GM18858 (cell line): ENCODE data around the gene MBTPS1.

ENCODE experiments used
- ATAC-seq: cut with Tn5 transposase; IDR thresholded peaks from one replicate; pipeline ENCODE4 v1.9.1; 2021; ENCODE audit not compliant: unreplicated experiment

Gene MBTPS1

GRCh38 chr16:84055801-84056634, 60.7 kb downstream of the MBTPS1 start:
- ATAC-seq = no peak

DNA sequence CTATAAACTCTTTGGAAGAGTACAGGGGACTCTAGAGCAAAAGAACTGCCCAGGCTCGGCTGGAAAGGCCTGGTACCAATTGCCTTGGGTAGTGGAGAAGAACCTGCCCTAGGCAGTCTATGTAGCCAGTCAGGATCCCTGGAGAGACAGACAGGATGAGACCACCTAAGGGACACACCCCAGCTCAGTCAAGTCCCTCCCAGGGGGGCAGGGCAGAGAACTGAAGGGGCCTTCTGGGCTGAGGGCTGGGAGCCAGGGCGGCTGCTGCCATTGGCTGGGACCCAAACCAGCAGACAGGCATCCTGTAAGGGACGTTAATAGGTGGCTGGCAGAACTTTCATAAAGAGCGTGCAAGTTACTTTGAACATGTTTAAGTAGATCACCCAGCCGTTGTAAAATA, 61.4 kb downstream of the MBTPS1 start:
- ATAC-seq = no peak

DNA sequence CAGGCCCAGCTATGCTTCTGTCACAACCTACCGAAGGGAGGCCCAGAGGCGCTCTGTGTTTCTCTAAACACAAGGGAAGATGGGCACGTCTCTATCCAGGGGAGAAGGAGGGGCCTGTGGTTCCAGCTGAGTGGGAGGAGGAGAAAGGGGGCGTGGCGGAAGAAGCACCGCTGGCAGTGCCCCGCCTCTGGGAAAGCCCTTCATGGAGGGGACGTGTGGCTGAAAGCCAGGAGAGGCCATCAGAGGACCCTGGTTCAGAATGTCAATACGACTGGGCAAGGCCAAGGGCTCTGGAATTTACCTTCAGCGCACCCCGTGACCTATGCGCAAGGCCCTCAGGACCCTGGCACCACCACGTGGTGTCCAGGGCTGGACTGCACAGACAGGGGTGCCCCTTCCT, 61.8 kb downstream of the MBTPS1 start:
- ATAC-seq = no peak

- no peak for ATAC-seq
Measured at GRCh38 chr16:84054271-84054670, 62.5 kb downstream of the MBTPS1 start.

GRCh38 chr16:84053237-84053636, 63.5 kb downstream of the MBTPS1 start:
- ATAC-seq = no peak

DNA sequence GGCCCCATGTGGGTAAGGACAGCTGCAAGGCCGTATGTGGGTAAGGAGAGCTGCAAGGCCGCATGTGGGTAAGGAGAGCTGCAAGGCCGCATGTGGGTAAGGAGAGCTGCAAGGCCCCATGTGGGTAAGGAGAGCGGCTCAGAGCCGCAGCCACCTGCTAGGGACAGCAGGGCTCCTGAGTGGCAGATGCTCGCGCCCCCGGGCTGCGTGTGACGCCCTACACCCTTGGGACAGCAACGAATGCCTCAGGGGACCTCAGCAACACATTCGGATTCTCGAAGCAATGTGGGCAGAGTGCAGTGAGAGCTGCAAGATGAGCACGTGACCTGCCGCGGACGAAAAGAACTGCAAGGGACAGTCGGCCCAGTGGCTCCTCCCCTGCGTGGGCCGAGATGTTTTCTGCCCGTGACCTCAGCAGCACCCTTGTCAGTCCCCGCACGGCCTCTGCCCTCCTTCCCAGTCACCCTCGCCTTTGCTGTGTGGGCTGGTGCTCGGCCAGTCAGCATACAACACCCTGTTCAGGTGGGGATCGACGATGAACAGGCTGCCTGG, 64.6 kb downstream of the MBTPS1 start:
- ATAC-seq = no peak

- ATAC-seq = no peak
Measured at GRCh38 chr16:84050316-84050715, 66.4 kb downstream of the MBTPS1 start.

DNA sequence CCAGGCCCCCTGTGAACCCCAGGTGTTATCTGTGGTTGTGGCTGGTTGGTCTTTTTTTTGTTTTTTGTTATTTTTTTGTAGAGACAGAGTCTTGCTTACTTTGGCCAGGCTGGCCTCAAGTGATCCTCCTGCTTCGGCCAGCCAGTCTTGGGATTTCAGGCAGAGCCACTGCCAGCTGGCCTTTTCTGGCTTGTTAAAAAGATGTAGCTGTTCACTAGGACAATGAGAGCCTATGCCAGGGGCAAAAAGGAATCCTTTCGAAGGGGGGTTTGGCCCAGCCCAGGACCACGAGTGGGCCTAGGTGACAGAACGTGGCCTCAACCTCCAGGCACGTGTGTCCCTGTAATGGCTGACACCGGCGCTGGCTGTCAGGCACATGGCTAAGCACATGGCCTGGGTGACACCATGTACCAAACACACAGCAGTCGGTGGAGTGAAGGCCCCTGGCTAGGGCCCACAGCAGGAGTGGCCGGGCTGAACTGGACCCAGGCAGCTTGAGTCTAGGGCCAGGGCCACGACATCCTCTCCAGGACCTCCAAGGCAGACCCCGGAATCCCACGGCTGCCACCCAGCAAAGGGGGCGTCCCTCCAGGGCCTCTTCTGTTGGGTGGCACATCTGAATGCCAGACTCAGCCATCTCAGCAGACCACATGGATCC, 67.2 kb downstream of the MBTPS1 start:
- ATAC-seq = no peak

DNA sequence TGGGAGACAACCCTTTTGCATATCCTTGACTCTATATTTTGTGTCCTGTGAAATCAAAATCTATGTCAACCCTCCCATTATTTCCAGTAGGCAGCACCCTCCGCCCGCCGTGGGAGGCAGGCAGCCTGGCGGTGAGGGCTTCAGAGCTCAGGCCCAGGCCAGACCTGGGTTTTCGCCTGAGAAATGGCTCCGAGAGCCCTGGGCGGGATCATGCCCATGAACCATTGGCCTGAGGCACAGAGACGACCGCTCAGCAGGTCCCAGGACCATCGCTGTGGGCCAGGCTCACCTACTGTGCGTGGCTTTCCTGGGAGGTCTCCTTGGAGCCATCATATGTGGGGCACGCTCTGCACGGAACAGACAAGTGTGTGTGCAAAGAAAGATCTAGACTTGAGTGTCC, 67.9 kb downstream of the MBTPS1 start:
- ATAC-seq = no peak

DNA sequence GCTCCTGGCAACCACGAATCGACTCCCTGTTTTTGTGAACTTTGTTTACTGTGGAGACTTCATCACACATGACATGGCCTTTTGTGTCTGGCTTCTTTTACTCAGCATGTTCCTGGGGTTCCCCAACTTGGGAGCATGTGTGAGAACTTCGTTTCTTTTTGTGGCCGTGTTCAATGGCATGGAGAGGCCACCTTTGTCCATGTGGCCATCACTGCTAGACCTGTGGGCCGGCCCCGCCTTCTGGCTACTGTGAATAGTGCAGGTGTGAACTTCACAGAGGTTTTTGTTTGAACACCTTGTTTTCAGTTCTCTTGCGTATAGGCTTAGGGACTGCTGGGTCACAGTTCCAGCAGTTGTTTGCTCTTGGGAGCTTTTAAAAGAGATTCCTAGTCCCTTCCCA, 68.5 kb downstream of the MBTPS1 start:
- ATAC-seq = no peak

DNA sequence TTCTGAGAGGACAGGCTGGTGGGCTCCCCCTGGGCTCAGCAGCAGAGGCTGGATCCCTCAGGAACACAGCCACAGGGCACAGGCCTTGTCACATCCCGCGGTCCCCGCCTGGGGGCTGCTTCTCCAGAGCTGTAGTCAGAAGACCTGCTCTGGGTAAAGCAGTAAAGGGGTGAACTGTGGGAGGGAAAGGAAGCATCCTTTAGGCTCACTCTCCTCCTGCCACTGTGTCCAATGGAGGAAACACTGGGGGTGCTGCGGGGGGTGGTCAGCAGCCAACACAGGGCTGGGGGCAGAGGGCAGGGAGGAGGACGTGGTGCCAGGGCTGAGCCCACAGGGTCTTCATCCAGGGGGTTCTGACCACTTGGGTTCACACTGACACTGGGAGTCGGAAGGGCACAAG, 69.1 kb downstream of the MBTPS1 start:
- no peak for ATAC-seq

DNA sequence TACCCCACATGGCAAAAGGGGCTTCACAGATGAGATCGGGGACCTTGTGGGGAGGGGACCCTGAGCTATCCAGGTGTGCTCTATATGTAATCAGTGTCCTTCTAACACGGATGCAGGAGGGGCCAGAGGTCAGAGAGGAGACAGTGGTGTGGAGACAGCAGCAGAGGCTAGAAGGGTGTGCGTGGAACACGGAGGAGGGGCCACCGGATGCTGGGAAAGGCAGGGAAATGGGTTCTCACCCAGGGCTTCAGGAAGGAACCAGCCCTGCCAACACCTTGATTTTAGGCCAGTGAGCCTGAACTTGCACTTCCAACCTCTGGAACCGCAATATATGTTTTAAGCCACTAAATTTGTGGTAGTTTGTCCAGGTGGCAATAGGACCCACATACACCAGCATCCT, 69.5 kb downstream of the MBTPS1 start:
- ATAC-seq = no peak

DNA sequence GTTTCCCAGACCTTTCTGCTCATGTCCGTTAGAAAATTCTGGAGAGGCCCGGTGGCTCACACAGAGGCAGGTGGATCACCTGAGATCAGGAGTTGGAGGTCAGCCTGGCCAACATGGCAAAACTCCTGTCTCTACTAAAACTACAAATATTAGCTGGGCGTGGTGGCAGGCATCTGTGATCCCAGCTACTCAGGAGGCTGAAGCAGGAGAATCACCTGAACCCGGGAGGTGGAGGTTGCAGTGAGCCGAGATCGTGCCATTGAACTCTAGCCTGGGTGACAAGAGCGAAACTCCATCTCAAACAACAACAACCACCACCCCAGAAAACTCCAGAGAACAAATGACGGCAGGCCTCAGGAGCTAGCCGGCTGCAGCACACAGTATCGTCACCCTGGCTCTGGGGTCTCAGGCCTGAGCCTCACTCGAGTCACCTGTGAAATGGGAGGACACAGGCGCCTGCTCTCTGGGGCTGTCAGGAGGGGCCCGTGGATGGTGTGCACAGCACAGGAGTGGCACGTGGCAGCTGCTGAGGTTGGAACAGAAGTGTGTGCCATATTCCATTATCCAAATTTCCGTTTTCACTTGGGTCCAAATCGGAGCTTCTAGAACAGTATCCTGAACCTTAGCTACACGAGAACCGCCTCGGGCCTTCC, 70.8 kb downstream of the MBTPS1 start:
- no peak for ATAC-seq

GRCh38 chr16:84045001-84045817, 71.5 kb downstream of the MBTPS1 start:
- ATAC-seq = no peak

GRCh38 chr16:84044118-84044488, 72.6 kb downstream of the MBTPS1 start:
- ATAC-seq = no peak

GRCh38 chr16:84043486-84044117, 73.1 kb downstream of the MBTPS1 start:
- no peak for ATAC-seq

GRCh38 chr16:84042879-84043485, 73.8 kb downstream of the MBTPS1 start:
- ATAC-seq = no peak

DNA sequence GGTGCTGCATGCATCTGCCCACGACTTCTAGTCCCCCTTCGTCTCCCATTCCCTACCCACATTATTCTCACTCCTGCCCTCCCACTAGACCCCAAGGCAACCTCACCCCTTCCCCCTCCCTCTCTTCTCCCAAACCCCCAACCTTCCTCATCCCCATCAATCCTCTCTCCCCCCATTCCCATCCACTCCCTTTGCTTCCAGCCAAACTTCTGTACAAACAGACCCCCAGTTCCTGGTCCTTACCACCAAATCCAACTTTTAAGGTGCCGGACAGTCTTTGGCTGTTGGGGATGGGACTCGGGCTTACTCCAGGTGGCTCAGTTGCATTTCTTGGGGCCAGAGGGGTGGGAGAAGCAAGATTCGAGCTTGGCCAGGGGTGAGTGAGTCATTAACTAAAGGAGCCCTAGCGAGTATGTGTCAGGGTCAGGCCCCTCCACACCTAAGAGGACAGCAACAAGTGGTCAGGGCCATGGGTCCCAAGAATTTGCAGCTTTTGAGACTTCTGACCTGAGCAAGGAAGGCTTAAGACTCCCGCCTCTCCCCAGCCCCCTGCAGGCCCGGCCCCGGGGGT, 74.3 kb downstream of the MBTPS1 start, which contains the start of gene SLC38A8:
Gene SLC38A8, minus strand, starts transcription at position 488 of the 571 bp plus-strand sequence. CDS start 638 bp downstream, outside the sequence.
- ATAC-seq = no peak

GRCh38 chr16:84041881-84042280, 74.9 kb downstream of the MBTPS1 start:
- no peak for ATAC-seq
